Activated T-helper 1 cell treated with anti-CD3 and anti-CD28 coated beads, Interleukin-12 subunit alpha, Interleukin-12 subunit beta, Interleukin-2, Interleukin-4 antibody, amounts not matched to agents 30 ng/mL and 10 ng/mL and 1 ng/mL, durations not matched to agents 14 hours and 24 hours and 36 hours (primary cell): ENCODE data around the gene MIDN. TPM values are rescaled to one million over a fixed set of nuclear protein-coding genes. Genes with fewer than 3 reads are reported as not detected.
"Not testable (repeated sequence)": the region's sequence is repeated elsewhere in the genome, so short reads cannot be mapped to it uniquely, and the experiment has no call there.

Source experiments
- DNase-seq: peaks from one replicate; pipeline ENCODE4 v3.0.0; 2021; ENCODE audit warnings: low spot score
- H3K27ac Mint-ChIP-seq: one replicate; pipeline ENCODE4 v1.8.0; 2021; ENCODE audit warnings: mild to moderate bottlenecking, mixed read lengths
- H3K27me3 Mint-ChIP-seq: one replicate; pipeline ENCODE4 v1.8.0; 2022; ENCODE audit warnings: mild to moderate bottlenecking, moderate library complexity, mixed read lengths; ENCODE audit not compliant: insufficient read depth
- H3K36me3 Mint-ChIP-seq: one replicate; pipeline ENCODE4 v1.8.0; 2021; ENCODE audit warnings: low read depth, mixed read lengths
- H3K4me1 Mint-ChIP-seq: one replicate; pipeline ENCODE4 v1.8.0; 2021; ENCODE audit warnings: low read depth, mixed read lengths
- H3K4me3 Mint-ChIP-seq: one replicate; pipeline ENCODE4 v1.8.0; 2021; ENCODE audit warnings: mild to moderate bottlenecking, moderate library complexity, mixed read lengths
- H3K9me3 Mint-ChIP-seq: one replicate; pipeline ENCODE4 v1.8.0; 2021; ENCODE audit warnings: mixed read lengths
- intact Hi-C: fragments of 100-400 bp; cut with micrococcal nuclease; formaldehyde crosslinking; loops from one replicate; pipeline ENCODE4 v1.15.1; 2024
- total RNA-seq: library from RNA; stranded (reverse); gene quantifications from 2 replicates; pipeline ENCODE4 v1.2.3, GENCODE V29; 2022

Gene MIDN
- total RNA-seq, result 87.6 and 91.6 TPM in 2 replicates

- peaks cover 14% of the 10 kb centered on the region for H3K36me3 Mint-ChIP-seq
- H3K9me3 Mint-ChIP-seq, result no peaks in the 10 kb centered on the region
- intact Hi-C loops, result loop anchor here (2.0 to 10.0 kb wide), 2 partner anchors 323 to 563 kb away; no protein-coding TSS in a partner anchor
- peak within 1 kb of the TSS; percentile 86 for H3K27ac Mint-ChIP-seq
- peak within 1 kb of the TSS; percentile 80 for H3K4me3 Mint-ChIP-seq
- peak; percentile 72 for DNase-seq
- peaks cover 5% of the 10 kb centered on the region for H3K4me1 Mint-ChIP-seq
- H3K27me3 Mint-ChIP-seq, result no peaks in the 10 kb centered on the region
Observed at GRCh38 chr19:1248139-1248785, at the start of gene MIDN. MIDN (plus strand) TSS chr19:1248583; CDS start chr19:1250297, 1,714 bp downstream.

- Mint-ChIP-seq H3K4me1 (peaks cover 13% of the 10 kb centered on the region), H3K27me3 (no peaks in the 10 kb centered on the region), H3K4me3 (no peak overlapping the region), H3K9me3 (no peaks in the 10 kb centered on the region), H3K36me3 (peaks cover 3% of the 10 kb centered on the region), H3K27ac (no peak overlapping the region)
- intact Hi-C loops, result no loop called here
- no peak for DNase-seq
Observed at GRCh38 chr19:1199531-1199930, 48.9 kb upstream of the MIDN start.

GRCh38 chr19:1200614-1201013 lies 47.8 kb upstream of the MIDN start:
- H3K27ac Mint-ChIP-seq, H3K36me3 Mint-ChIP-seq, intact Hi-C loops, H3K9me3 Mint-ChIP-seq, DNase-seq, H3K27me3 Mint-ChIP-seq, H3K4me3 Mint-ChIP-seq: not testable (repeated sequence)
- peaks cover 14% of the 10 kb centered on the region for H3K4me1 Mint-ChIP-seq

DNA sequence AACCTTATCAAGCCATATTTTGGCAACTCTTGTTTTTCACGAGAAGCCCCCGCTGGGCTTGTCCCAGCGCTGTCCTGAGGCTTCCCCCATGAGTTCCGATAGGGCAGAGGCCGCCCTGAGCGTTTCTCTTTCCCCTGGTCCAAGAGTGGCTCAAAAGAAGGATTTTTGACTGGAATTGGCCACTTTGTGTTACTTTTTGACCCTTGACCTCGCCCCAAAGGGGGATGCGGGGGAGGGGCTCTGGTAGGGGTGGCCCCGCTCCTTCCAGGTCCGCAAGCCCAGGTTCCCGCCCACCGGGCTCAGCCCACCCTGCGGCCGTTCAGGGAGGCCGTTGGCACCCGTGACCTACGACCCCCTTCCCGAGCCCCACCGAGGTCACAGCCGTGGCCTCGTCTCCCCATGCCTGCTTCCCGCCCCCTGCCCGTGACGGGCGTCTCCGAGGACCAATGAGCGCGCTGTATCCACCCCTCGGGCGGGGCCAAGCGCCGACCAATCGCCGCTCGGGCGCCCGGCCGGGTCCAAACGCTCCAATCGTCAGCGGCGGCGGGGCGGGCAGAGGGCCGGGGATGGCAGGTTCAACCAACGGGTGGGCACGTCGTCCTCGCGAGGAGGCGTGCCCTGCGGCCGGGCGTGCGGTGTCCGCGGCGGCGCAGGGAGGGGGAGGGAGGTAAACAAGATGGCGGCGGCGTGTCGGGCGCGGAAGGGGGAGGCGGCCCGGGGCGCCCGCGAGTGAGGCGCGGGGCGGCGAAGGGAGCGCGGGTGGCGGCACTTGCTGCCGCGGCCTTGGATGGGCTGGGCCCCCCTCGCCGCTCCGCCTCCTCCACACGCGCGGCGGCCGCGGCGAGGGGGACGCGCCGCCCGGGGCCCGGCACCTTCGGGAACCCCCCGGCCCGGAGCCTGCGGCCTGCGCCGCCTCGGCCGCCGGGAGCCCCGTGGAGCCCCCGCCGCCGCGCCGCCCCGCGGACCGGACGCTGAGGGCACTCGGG lies 43.0 kb upstream of the MIDN start, which contains the start of gene STK11:
TSS of gene STK11 (plus strand) at position 665 of the 986 bp plus-strand sequence. CDS start 1,136 bp downstream, outside the sequence.
- peaks cover 7% of the 10 kb centered on the region for H3K36me3 Mint-ChIP-seq
- peak within 1 kb of the TSS; percentile 93 for H3K27ac Mint-ChIP-seq
- intact Hi-C loops, result loop anchor here (1.0 kb wide), 5 partner anchors 31 to 184 kb away; partner anchors contain the start of genes ATP5F1D, CNN2, RNU6-2 and SBNO2
- H3K4me1 Mint-ChIP-seq, result peaks cover 14% of the 10 kb centered on the region
- DNase-seq, result peak; percentile 99
- peak within 1 kb of the TSS; percentile 95 for H3K4me3 Mint-ChIP-seq
- no peaks in the 10 kb centered on the region for H3K9me3 Mint-ChIP-seq
- no peaks in the 10 kb centered on the region for H3K27me3 Mint-ChIP-seq

GRCh38 chr19:1206150-1206863 lies 42.1 kb upstream of the MIDN start:
- Mint-ChIP-seq H3K4me1 (peaks cover 14% of the 10 kb centered on the region), H3K36me3 (peaks cover 10% of the 10 kb centered on the region), H3K27ac (peak overlapping the region; percentile 93), H3K4me3 (peak overlapping the region; percentile 95), H3K27me3 (no peaks in the 10 kb centered on the region), H3K9me3 (no peaks in the 10 kb centered on the region)
- DNase-seq, result no peak
- intact Hi-C loops, result no loop called here

DNA sequence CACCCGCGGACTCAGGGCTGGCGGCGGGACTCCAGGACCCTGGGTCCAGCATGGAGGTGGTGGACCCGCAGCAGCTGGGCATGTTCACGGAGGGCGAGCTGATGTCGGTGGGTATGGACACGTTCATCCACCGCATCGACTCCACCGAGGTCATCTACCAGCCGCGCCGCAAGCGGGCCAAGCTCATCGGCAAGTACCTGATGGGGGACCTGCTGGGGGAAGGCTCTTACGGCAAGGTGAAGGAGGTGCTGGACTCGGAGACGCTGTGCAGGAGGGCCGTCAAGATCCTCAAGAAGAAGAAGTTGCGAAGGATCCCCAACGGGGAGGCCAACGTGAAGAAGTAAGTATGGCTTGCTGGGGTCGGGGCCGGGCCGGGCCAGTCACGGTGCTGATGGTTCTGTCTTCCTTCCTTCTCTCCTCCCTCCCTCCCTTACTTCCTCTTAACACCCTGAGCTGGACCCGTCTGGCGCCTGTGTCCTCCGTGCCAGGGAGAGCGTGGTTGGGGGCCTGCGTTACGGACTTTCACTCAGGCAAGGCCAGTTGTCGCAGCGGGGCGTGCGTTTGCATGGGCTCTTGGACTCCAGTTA lies 41.4 kb upstream of the MIDN start:
- peak; percentile 11 for DNase-seq
- Mint-ChIP-seq H3K4me1 (peaks cover 18% of the 10 kb centered on the region), H3K9me3 (no peaks in the 10 kb centered on the region), H3K4me3 (peak overlapping the region; percentile 95), H3K27ac (peak overlapping the region; percentile 93), H3K27me3 (no peaks in the 10 kb centered on the region), H3K36me3 (peaks cover 14% of the 10 kb centered on the region)
- intact Hi-C loops, result no loop called here

- DNase-seq, H3K27ac Mint-ChIP-seq, intact Hi-C loops, H3K27me3 Mint-ChIP-seq, H3K9me3 Mint-ChIP-seq: not testable (repeated sequence)
- H3K36me3 Mint-ChIP-seq, result peaks cover 17% of the 10 kb centered on the region
- peak overlapping the region; percentile 33 for H3K4me3 Mint-ChIP-seq
- H3K4me1 Mint-ChIP-seq, result peaks cover 17% of the 10 kb centered on the region
Observed at GRCh38 chr19:1208830-1209229, 39.6 kb upstream of the MIDN start.

GRCh38 chr19:1210227-1210538 lies 38.2 kb upstream of the MIDN start:
- peaks cover 20% of the 10 kb centered on the region for H3K36me3 Mint-ChIP-seq
- no peak for DNase-seq
- H3K27me3 Mint-ChIP-seq, result no peaks in the 10 kb centered on the region
- no peaks in the 10 kb centered on the region for H3K9me3 Mint-ChIP-seq
- intact Hi-C loops, result no loop called here
- no peak overlapping the region for H3K27ac Mint-ChIP-seq
- H3K4me3 Mint-ChIP-seq, result peak overlapping the region; percentile 39
- peaks cover 18% of the 10 kb centered on the region for H3K4me1 Mint-ChIP-seq

DNA sequence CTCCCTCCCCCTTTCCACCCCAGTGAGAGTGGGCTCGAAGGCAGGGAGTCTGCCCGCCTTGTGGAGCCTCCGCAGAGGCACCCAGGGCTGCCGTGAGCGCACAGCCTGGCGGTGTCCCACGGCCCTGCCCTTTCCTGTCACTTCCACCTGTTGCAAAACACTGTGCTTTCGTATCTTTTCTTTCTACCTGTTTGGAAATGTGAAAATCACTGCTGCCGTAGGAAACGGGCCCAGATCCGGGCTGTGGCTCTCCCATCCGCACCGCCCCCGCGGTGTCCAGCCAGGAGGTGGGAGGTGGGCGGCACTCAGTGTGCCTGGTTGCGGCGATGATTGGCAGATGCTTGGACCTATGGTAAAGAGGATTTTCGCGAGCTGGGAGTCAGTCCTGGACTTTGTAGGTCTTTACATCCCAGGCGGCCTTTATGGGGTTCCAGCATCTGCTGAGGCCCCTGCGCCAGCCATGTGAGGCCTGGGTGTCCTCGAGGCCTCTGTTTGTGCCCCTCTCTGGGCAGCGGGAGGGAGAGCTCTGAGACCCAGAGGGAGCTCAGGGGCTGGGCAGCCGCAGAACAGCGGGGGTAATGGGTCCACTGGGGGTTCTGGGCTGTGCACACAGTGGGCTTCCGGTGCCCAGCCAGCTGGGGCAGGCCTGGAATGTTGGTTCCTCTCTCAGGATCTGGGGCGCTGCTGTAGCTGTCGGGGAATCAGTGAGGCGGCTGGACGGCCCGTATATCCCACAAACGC lies 36.7 kb upstream of the MIDN start:
- Mint-ChIP-seq H3K9me3 (no peaks in the 10 kb centered on the region), H3K36me3 (peaks cover 19% of the 10 kb centered on the region), H3K27ac (no peak overlapping the region), H3K4me3 (no peak overlapping the region), H3K27me3 (no peaks in the 10 kb centered on the region), H3K4me1 (peaks cover 18% of the 10 kb centered on the region)
- intact Hi-C loops, result no loop called here
- no peak for DNase-seq

DNA sequence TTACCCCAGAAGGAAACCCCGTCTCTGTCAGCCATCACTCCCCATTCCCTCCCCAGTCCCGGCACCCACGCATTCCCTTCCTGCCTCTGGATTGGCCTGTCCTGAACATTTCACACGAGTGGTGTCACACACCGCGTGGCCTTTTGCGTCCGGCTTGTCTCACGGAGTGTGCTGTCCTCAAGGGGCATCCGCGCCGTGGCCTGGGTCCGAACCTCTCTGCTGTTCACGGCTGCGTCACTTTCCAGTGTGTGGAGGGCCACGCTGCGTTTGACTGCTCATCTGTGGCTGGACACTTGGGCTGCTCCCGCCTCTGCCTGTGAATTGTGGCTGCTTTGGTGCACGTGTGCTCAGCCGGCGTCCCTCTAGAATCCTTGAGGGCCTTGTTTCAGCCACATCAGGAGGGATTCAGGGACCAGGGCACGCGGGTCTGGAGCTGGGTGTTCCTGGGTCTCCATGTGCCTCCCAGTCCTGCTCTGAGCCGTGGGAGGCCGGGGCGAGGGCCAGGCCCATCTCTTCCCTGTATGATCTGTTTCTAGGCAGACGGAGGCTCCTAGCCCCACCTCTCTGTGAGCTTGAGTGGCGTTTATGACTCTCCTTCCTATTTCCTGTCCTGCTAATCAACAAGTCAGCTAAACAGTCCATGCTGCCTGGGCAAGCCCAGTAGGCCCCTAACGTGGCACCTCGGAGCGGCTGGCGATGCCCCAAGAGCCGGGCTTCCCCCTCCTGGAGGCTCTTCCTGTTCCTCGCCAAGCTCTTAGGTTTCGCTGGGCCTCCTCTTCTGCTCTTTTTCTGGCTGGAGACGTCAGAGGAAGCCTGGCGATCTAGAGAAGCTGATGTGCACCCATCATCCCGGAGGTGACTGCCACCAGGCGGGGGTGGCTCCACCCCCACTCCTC lies 34.7 kb upstream of the MIDN start:
- no peaks in the 10 kb centered on the region for H3K27me3 Mint-ChIP-seq
- no peaks in the 10 kb centered on the region for H3K9me3 Mint-ChIP-seq
- peak overlapping the region; percentile 95 for H3K27ac Mint-ChIP-seq
- H3K4me1 Mint-ChIP-seq, result peaks cover 18% of the 10 kb centered on the region
- peak overlapping the region; percentile 78 for H3K4me3 Mint-ChIP-seq
- DNase-seq, result peak; percentile 58
- peaks cover 18% of the 10 kb centered on the region for H3K36me3 Mint-ChIP-seq
- intact Hi-C loops, result no loop called here

GRCh38 chr19:1214299-1214861 lies 34.0 kb upstream of the MIDN start:
- H3K9me3 Mint-ChIP-seq, result no peaks in the 10 kb centered on the region
- intact Hi-C loops, result no loop called here
- H3K27me3 Mint-ChIP-seq, result no peaks in the 10 kb centered on the region
- peak overlapping the region; percentile 95 for H3K27ac Mint-ChIP-seq
- H3K4me3 Mint-ChIP-seq, result peak overlapping the region; percentile 78
- H3K4me1 Mint-ChIP-seq, result peaks cover 18% of the 10 kb centered on the region
- no peak for DNase-seq
- H3K36me3 Mint-ChIP-seq, result peaks cover 18% of the 10 kb centered on the region
